Stimulated activated CD4-positive, alpha-beta T cell treated with anti-CD3 and anti-CD28 coated beads, Interleukin-2, amount 100 ng/mL, for 24 hours (primary cell): ENCODE results near the gene RNU1-2.
"Not testable (repeated sequence)": the region's sequence is repeated elsewhere in the genome, so short reads cannot be mapped to it uniquely, and the experiment has no call there.

ENCODE experiments used
- DNase-seq, 2 donors: peaks; one replicate each; pipeline ENCODE4 v3.0.0-alpha.2; 2020

Gene RNU1-2

GRCh38 chr1:16888860-16889816 is 6.6 kb upstream of the RNU1-2 start:
- DNase-seq = peak; percentile 80 to 84

DNA sequence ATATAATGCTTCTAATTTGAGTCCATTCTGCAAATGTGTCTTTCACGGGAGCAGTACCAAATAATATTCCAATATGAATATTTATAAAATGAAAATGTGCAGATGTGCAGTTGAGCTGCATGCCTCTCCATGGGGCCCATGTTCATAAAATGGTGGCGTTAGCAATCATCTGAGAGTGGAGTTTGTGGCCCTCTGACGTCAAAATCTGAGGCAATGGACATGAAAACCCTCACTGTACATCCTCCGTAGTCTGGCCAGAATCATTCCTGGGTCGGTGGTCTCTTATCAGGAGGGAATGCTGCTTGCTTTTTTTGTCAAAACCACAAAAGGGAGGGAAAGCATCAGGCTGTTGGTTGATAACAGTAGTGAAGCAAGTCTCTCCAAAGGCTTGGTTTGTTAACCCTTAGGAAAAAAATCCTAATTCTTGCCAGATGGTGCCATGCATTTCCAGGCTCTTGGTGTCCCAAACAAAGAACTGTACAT is 5.2 kb upstream of the RNU1-2 start:
- not testable (repeated sequence) for DNase-seq

GRCh38 chr1:16891057-16891456 is 4.7 kb upstream of the RNU1-2 start:
- not testable (repeated sequence) for DNase-seq

GRCh38 chr1:16892978-16893525 is 2.7 kb upstream of the RNU1-2 start:
- DNase-seq = not testable (repeated sequence)

- DNase-seq = not testable (repeated sequence)
Measured at GRCh38 chr1:16893796-16894195, 2.0 kb upstream of the RNU1-2 start.

DNA sequence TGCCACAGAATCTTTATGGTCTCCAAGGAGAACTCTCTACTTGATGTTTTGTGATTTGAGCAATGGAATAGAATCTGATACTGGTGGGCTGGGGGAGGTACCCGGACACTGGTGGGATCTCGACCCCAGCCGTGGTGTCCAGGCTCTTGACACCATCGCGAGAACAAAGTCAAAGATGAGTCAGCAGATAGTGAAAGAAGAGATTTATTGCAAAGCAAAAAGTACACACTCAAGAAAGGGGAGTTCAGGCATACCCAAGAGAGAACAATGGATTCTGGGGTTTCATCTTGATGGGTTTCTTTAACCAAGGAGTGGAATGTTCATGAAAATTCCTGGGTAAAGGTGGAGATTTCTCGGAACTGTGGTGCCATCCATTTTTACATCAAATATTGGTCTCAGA is 1.4 kb upstream of the RNU1-2 start:
- DNase-seq = not testable (repeated sequence)

GRCh38 chr1:16895233-16895597 is 565 bp upstream of the RNU1-2 start:
- not testable (repeated sequence) for DNase-seq

- peak; percentile 74 to 82 for DNase-seq
Measured at GRCh38 chr1:16896316-16897055, 706 bp downstream of the RNU1-2 start.

DNA sequence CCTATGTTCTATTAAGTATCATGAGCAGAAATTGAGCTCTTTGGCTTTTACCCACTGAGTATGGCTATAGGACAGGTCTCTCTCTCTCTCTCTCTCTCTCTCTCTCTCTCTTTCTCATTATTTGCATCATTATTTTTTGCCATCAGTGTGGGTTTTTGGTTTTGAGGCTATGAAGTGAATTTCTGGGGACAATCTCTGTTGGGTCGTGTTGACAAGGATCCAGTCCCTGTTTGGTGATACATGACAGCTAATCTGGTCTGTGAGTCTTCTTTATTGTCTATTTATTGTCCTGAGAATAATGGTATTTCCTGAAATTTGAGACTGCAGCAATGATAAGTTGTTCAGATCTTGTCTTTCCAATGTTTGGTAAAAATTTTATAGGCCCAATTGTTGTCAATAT is 1.9 kb downstream of the RNU1-2 start:
- DNase-seq = not testable (repeated sequence)

DNA sequence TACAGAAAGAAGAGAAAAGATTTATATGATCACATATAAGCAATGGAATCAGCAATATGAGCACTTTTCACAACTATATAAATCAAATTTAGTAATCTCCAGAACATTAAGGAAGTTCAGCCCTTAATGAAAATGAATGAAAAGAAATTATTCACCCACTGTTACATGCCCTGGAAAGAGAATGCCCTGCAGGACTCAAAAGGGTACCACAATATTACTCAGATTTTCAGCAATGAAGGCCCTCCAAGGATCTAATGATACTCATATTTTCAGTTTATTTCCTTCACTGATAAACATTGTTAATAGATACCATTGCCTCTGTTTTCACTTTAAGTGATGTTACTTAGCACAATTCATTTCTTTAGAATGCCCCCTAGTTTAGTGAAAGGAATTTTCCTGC is 2.5 kb downstream of the RNU1-2 start:
- not testable (repeated sequence) for DNase-seq

- DNase-seq = not testable (repeated sequence)
Measured at GRCh38 chr1:16899020-16899419, 3.2 kb downstream of the RNU1-2 start.

DNA sequence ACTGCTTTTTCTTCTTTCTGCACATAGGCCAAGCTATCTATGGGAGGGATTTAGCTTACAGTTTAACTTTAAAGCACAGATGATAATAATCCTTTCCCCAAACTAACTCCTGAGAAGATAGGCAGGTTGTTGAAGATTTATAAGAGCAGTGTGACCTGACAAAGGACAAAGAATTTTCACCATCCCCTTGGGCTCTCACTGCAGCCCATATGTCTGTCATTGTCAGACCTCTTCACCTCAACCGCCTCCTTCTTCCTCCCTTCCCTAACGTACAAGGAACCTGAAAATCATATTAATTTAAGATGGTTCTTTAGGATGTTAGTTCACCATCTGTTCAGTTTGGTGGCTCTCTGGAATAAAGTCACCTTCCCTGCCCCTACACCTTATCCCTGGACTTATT is 5.0 kb downstream of the RNU1-2 start:
- DNase-seq = no peak

DNA sequence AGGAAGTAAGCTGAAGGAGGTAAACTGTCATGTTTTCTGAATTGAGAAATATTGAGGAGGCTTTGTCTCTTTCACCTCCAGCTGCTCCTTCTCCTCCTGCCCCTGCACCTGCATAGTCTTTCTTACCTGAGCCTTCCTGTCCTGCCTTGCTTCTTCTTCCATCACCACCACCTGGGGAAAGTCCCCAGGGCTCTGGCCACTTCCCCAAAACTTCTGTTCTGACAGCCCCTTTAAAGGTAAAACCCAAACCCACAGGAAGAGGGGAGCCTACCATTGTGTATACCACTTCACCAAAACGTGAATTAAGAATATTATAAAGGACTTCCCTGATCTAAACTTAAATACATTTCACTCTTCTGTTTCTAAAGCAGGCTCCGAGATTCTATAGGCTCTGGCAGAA is 5.6 kb downstream of the RNU1-2 start:
- DNase-seq = not testable (repeated sequence)

DNA sequence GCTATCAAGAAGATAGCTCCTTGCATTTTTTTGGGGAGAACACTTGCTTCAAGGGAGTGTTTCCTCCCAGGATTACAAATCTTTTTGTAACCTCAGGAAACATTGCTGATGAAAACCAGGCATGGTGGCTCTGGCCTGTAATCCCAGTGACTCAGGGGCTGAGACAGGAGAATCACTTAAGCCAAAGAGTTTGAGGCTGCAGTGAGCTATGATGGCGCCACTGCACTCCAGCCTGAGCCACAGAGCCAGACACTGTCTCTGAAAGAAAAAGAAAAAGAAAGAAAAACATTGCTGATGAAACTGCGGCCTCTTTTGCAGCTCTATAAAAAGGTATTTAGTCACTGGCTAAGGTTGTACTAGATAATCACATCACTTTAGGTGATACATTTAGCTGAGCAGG is 7.3 kb downstream of the RNU1-2 start:
- no peak for DNase-seq

GRCh38 chr1:16903458-16903796 is 7.6 kb downstream of the RNU1-2 start:
- no peak for DNase-seq

DNA sequence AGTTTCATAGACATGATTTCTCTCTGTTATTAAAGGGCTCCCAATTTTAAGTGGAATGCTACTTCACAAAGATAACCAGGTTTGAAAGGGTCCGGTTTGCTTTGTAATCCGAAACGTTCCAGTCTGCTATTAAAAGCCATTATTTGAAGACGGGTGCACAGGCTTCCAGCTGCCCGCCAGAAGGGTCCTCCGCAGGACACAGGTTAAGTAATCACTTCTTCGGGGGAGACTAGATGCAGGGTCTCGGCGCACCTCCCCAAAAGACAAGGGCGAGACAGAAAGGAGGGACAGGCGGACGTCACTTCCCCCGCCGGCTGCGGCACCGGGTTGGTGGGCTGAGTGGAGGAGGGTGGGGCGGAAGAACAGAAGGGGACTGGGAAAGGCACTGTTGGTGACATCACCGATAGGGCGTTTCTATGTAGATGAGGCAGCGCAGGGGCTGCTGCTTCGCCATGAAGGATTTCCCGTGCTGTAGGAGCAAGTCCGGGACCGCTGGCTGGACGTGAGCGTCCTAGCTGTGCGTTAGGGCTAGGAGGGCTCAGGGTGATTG is 8.9 kb downstream of the RNU1-2 start:
- peak; percentile 98 to 100 for DNase-seq

GRCh38 chr1:16905110-16905867 is 9.5 kb downstream of the RNU1-2 start:
- DNase-seq = peak; percentile 59 to 67

DNA sequence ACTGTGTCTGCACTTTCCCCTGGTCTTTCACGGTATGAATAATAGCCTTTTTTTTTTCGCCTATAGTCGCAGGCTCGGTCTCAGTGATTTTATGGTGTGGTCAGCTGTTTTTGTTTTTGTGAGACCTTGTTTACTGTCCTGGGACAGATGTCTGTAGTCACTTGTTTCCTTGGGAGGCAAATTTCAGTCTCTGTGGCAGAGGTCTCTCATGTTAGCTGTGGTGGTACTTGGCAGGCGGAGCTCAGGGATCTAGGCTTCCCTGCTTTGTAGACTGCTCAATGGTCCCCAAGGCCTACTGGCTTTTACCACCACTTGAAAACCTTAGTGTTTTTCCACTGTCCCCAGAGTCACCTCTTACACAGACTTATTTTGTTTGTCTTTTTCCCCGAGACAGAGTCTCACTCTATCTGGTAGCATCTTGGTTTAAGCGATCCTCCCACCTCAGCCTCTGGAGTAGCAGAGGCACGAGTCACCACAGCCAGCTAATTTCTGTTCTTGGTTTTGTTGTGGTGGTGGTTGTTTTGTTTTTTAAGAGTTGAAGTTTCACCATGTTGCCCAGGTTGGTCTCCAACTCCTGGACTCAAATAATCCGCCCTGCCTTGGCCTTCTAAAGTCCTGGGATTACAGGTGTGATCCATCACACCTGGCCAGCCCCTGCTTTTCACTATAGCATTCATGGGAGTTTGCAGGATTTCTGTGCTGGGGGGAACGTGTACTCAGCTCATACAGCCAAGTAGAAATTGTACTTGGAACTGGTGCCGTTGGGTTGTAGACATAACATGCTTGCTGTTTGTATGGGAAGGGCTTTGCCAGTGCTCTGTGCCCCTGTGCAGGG is 10.3 kb downstream of the RNU1-2 start:
- DNase-seq = no peak

DNA sequence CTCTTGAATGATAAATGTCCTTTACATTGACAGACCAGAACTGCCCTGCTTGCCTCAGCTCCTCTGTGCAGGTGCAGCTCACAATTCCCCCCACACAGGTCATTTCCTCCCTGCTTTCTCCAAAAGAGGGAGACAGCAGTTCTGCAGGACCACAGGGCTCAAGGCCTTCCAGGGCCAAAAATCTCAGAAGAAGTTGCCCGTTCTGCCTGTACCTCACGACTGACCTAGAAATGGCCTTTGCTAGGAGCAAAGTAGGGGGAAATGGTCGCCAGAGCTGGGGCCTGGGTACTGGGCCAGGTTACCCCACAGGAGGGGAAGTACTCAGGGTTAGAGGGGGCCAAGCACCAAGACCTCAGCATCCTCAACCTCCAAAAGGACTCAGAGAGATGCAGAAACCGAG is 11.1 kb downstream of the RNU1-2 start:
- DNase-seq = no peak

DNA sequence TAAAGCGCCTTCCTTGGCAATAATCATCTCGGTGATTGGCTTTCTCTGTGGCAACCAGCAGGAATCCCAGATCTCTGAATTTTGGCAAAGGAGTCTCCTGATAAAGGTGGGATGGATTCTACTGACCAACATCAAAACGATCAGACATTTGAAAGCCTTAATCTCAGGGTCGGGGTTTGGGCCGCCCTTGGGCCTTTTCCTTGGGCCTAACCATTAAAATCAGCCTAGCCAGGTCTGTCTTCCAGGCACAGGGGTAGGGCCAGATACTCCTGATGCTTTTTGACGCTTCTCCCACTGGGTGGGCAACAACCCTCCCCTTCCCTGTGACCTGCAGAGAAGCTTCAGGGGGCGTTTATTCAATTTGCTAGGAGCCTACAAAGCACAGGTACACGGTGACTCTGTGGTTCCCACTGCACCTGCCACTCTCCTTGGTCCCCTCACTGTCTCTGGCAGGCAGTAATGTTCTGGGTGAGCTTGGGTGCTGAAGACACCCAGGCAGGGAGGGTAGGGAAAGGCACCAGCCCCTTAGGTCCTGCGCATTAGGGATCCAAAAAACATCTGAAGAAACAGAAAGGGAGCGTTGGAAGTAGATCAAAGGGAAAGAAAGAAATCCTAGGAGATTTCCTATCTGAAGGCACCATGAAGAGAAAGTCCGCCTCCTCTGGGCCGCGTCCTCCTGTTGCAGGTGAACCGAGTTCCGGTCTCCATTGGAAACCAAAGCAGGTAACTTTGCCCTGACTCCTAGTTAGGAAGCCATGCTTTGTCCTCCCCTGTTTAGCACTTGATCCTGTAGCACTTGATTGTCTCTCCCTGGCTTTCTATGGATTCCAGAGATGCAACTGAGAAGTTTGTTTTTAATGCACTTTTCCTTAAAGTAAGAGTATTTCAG is 12.3 kb downstream of the RNU1-2 start:
- no peak for DNase-seq
